Stomach smooth muscle (tissue), 2 donors: ENCODE data around the gene KCNG1.
A peak's percentile ranks its signal among the peaks of the same experiment; 100 is the strongest.

Experiments
- H3K27ac ChIP-seq: one replicate; pipeline ENCODE4 v1.7.0; 2013; ENCODE audit warnings: mild to moderate bottlenecking, low read length, inconsistent platforms
- H3K27me3 ChIP-seq, 2 donors: one replicate each; pipeline ENCODE4 v1.7.0; 2013; ENCODE audit warnings: low read length in 2 of 2; ENCODE audit not compliant: insufficient read depth in 2 of 2, control insufficient read depth in 1 of 2
- H3K36me3 ChIP-seq, 2 donors: one replicate each; pipeline ENCODE4 v1.7.0; 2013; ENCODE audit warnings: low read length in 2 of 2; ENCODE audit not compliant: control insufficient read depth in 2 of 2, insufficient read depth in 2 of 2
- H3K4me1 ChIP-seq: one replicate; pipeline ENCODE4 v1.7.0; 2013; ENCODE audit warnings: low read length; ENCODE audit not compliant: control insufficient read depth, insufficient read depth
- H3K4me3 ChIP-seq, 2 donors: one replicate each; pipeline ENCODE4 v1.7.0; 2013; ENCODE audit warnings: low read length in 2 of 2
- H3K9ac ChIP-seq, 2 donors: one replicate each; pipeline ENCODE4 v1.7.0; 2013; ENCODE audit warnings: low read length in 2 of 2, mild to moderate bottlenecking in 1 of 2
- H3K9me3 ChIP-seq, 2 donors: one replicate each; pipeline ENCODE4 v1.7.0; 2013; ENCODE audit warnings: low read length in 2 of 2; ENCODE audit not compliant: control insufficient read depth in 2 of 2
- donor health status: healthy.
- donor health status: Pancreatic carcinoma.

KCNG1 gene

GRCh38 chr20:51022803-51023616 is at the start of gene KCNG1:
Gene KCNG1, minus strand, starts transcription at chr20:51023107. Its CDS starts 12,769 bp downstream, at chr20:51010338.
- Histone ChIP-seq H3K4me3 (peak within 1 kb of the TSS; percentile 33 to 72), H3K36me3 (no peaks in the 10 kb centered on the region), H3K9ac (peak within 1 kb of the TSS; percentile 2 to 42), H3K9me3 (no peaks in the 10 kb centered on the region), H3K4me1 (peaks cover 16% of the 10 kb centered on the region), H3K27ac (no peak within 1 kb of the TSS), H3K27me3 (peaks cover 5 to 10% of the 10 kb centered on the region in 2 donors)

GRCh38 chr20:51070621-51071020 is 47.7 kb upstream of the KCNG1 start:
- no peak overlapping the region for H3K9ac ChIP-seq
- no peak overlapping the region for H3K4me3 ChIP-seq
- peaks cover 0 to 3% of the 10 kb centered on the region in 2 donors for H3K9me3 ChIP-seq
- H3K27me3 ChIP-seq = peaks cover 0 to 3% of the 10 kb centered on the region in 2 donors
- H3K36me3 ChIP-seq = no peaks in the 10 kb centered on the region
- H3K4me1 ChIP-seq = no peaks in the 10 kb centered on the region
- no peak overlapping the region for H3K27ac ChIP-seq

DNA sequence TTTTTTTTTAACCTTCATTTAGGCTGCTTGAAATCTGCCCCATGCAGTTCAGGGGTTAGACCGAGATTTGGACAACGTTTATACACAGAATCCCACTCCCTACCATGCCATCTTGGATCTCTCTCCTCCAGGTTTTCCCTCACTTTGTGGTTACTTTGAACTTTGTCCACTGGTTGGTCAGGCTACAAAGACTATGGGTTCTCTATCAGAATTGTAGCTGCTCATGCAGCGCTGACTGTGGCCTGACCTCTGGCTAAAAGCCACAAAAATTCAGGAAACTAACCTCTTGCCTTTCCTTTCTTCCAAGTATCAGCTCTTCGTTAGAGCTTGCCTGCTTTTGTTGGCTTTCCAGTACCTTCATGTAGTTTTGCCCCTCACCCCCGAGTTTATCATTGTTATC is 44.9 kb upstream of the KCNG1 start:
- no peaks in the 10 kb centered on the region for H3K4me1 ChIP-seq
- no peaks in the 10 kb centered on the region for H3K9me3 ChIP-seq
- no peak overlapping the region for H3K27ac ChIP-seq
- H3K4me3 ChIP-seq = no peak overlapping the region
- peaks cover 0 to 3% of the 10 kb centered on the region in 2 donors for H3K27me3 ChIP-seq
- H3K9ac ChIP-seq = no peak overlapping the region
- no peaks in the 10 kb centered on the region for H3K36me3 ChIP-seq

- no peaks in the 10 kb centered on the region for H3K9me3 ChIP-seq
- H3K27me3 ChIP-seq = peaks cover 0 to 3% of the 10 kb centered on the region in 2 donors
- no peaks in the 10 kb centered on the region for H3K36me3 ChIP-seq
- no peak overlapping the region for H3K4me3 ChIP-seq
- no peak overlapping the region for H3K27ac ChIP-seq
- no peaks in the 10 kb centered on the region for H3K4me1 ChIP-seq
- H3K9ac ChIP-seq = no peak overlapping the region
Observed at GRCh38 chr20:51065615-51066014, 42.7 kb upstream of the KCNG1 start.

DNA sequence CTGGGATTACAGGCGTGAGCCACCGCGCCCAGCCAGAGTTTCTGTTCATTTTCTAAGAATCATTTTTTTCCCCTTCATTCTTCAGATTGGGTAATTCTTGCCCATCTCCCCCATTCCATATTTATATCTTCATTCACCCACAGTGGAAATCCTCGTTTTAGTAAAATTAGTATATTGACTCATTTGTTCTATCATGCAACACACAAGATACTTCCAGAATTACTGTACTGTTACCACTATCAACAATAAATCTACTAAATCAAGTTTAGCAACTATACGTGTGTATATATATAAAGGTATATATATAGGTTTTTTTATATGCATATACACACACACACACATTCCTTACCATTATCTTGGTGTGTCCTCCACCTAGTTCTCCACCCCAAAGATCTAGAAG is 41.2 kb upstream of the KCNG1 start:
- Histone ChIP-seq H3K36me3 (no peaks in the 10 kb centered on the region), H3K27me3 (peaks cover 0 to 3% of the 10 kb centered on the region in 2 donors), H3K4me1 (no peaks in the 10 kb centered on the region), H3K9ac (no peak overlapping the region), H3K9me3 (no peaks in the 10 kb centered on the region), H3K4me3 (no peak overlapping the region), H3K27ac (no peak overlapping the region)

DNA sequence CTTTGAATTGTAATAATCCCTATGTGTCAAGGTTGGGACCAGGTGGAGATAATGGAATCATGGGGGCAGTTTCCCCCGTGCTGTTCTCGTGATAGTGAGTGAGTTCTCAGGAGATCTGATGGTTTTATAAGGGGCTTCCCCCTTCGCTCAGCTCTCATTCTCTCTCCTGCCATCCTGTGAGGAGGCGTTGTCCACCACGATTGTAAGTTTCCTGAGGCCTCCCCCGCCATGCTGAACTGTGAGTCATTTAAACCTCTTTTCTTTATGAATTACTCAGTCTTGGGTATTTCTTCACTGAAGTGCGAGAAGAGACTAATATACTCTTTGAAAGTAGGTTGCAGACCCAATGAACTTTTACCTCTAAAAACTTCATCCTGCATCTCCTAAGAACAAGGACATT is 39.2 kb upstream of the KCNG1 start:
- H3K9ac ChIP-seq = no peak overlapping the region
- no peaks in the 10 kb centered on the region for H3K9me3 ChIP-seq
- no peaks in the 10 kb centered on the region for H3K4me1 ChIP-seq
- H3K4me3 ChIP-seq = no peak overlapping the region
- H3K36me3 ChIP-seq = no peaks in the 10 kb centered on the region
- H3K27ac ChIP-seq = no peak overlapping the region
- no peaks in the 10 kb centered on the region for H3K27me3 ChIP-seq

- H3K27me3 ChIP-seq = no peaks in the 10 kb centered on the region
Observed at GRCh38 chr20:51061418-51062045, 38.6 kb upstream of the KCNG1 start.

DNA sequence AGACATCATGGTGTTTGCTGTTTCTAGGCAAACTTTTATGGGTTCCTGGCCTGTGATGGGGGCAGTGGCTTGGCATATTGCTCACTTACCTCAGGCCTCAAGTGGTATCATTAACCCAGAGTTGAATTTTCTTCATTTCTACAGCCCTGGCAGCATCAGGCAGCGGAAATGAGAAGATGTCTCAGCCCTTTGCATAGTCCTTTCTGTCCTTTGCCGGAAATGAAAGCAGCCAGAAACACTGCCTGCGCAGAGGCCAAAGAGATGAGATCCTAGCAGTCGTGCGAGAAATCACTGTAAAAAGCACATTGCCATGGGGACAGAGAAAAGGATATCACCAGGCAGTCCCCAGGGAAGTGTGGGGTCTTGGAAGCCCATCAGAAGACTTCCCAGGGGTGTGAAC is 37.4 kb upstream of the KCNG1 start:
- H3K27me3 ChIP-seq = no peaks in the 10 kb centered on the region
- no peaks in the 10 kb centered on the region for H3K4me1 ChIP-seq

More at GRCh38 chr20:51061418-51062045, 38.6 kb upstream of the KCNG1 start:
- Histone ChIP-seq H3K9ac (no peak overlapping the region), H3K27ac (no peak overlapping the region), H3K36me3 (no peaks in the 10 kb centered on the region), H3K4me1 (no peaks in the 10 kb centered on the region), H3K4me3 (no peak overlapping the region), H3K9me3 (no peaks in the 10 kb centered on the region)

DNA sequence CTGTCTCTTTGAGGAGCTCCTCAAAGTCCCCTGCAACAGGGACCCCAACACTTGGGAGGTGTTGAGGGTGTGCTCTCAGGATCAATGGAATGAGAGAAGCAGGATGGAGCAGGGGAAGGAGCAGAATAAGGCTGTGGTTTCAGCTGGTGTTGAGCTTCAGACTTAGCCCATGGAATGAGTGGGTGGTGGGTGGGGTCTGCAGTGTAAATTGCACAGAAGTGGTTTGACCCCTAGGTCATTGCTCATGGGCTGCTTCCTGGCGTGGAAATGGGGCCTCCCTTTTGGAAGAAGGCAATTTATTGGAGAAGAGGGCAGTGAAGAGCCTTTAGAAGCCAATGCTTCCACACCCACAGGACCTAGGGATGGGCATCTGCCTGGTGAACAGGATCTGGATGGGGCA is 37.0 kb upstream of the KCNG1 start:
- Histone ChIP-seq H3K27me3 (no peaks in the 10 kb centered on the region), H3K4me3 (no peak overlapping the region), H3K36me3 (no peaks in the 10 kb centered on the region), H3K27ac (no peak overlapping the region), H3K4me1 (no peaks in the 10 kb centered on the region), H3K9ac (no peak overlapping the region), H3K9me3 (no peaks in the 10 kb centered on the region)

More for the DNA sequence above, 37.4 kb upstream of the KCNG1 start:
- Histone ChIP-seq H3K36me3 (no peaks in the 10 kb centered on the region), H3K9ac (no peak overlapping the region), H3K27ac (no peak overlapping the region), H3K9me3 (no peaks in the 10 kb centered on the region), H3K4me3 (no peak overlapping the region)

DNA sequence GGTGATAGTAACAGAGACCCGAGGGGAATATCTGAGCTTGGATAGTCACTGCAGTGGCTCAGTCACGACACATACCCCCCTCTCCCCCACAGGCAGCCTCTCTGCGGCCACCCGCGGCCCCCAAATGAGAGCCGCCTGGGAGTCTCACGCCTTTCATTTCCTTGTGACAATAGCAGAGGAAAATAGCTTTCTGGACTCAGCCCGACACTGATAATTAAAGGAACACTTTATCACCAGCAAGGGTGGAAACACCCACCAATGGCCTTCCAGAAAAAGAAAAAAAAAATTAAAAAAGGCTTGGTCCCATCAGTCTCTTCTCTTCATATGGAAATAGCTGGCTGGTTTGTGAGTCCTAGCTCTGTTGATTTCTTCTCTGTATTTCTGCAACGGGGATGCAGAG is 35.1 kb upstream of the KCNG1 start:
- H3K27ac ChIP-seq = no peak overlapping the region
- no peaks in the 10 kb centered on the region for H3K9me3 ChIP-seq
- H3K4me3 ChIP-seq = no peak overlapping the region
- H3K27me3 ChIP-seq = no peaks in the 10 kb centered on the region
- no peaks in the 10 kb centered on the region for H3K4me1 ChIP-seq
- H3K36me3 ChIP-seq = no peaks in the 10 kb centered on the region
- H3K9ac ChIP-seq = no peak overlapping the region

DNA sequence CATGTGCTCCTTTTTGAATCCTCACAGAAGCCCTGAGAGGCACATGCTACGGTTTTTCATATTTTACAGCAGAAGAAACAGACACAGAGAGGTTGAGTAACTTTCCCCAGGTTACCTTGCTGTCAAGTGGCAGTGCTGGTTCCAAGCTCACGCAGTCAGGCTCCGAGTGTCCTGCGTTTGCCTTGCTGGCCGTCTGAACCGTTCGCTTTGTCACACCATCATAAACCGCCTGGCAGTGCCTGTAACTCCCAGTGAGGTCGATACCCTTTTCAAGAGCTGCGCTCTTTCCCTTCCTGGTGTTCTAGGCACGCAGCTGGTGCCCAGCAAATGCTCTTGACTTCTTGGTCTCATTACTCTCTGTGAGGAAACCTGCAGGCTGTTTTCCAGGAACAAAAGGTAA is 31.3 kb upstream of the KCNG1 start:
- Histone ChIP-seq H3K36me3 (no peaks in the 10 kb centered on the region), H3K27me3 (no peaks in the 10 kb centered on the region), H3K9me3 (no peaks in the 10 kb centered on the region), H3K4me3 (no peak overlapping the region), H3K27ac (no peak overlapping the region), H3K4me1 (no peaks in the 10 kb centered on the region), H3K9ac (no peak overlapping the region)
